ENCODE measurements around the gene REEP3.

DNA sequence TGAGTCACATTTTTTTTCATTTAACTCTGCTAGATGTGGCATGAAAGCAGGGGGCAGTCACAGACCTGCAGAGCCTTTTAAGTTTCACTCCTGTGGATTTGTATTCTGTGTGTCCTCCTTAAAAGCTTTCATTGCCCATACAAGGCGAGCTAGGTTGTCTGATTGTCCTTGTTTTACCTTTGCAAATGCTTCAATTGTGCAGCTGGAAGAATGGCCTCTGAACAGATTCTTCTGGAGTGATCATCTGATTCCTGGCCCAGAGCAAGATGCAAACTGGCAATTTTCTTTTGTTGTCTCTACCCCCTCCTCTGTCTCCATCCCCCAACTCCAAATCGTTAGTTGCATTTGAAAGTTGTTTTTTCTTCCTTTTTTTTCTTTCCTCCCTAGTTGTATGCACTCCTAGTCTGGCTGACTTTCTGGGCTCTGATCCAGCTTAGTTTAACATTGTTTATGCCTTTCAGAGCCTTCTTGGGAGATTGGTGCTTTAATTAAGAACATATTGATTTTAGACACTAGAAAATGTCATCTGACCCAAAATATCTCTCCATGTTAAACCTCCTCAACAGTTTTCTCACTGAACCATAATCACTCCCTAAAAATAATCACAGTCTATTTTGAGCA, 150.2 kb downstream of the REEP3 start:
- TF ChIP-seq, protein P1, sequence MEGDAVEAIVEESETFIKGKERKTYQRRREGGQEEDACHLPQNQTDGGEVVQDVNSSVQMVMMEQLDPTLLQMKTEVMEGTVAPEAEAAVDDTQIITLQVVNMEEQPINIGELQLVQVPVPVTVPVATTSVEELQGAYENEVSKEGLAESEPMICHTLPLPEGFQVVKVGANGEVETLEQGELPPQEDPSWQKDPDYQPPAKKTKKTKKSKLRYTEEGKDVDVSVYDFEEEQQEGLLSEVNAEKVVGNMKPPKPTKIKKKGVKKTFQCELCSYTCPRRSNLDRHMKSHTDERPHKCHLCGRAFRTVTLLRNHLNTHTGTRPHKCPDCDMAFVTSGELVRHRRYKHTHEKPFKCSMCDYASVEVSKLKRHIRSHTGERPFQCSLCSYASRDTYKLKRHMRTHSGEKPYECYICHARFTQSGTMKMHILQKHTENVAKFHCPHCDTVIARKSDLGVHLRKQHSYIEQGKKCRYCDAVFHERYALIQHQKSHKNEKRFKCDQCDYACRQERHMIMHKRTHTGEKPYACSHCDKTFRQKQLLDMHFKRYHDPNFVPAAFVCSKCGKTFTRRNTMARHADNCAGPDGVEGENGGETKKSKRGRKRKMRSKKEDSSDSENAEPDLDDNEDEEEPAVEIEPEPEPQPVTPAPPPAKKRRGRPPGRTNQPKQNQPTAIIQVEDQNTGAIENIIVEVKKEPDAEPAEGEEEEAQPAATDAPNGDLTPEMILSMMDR (IDR thresholded peaks at IDR 0.05; ENCODE audit: poor library complexity, severe bottlenecking), result no peak
- no peak for TF ChIP-seq MXI1 (conservative IDR thresholded peaks at IDR 0.05; ENCODE audit: poor library complexity, severe bottlenecking)
- no peak for TF ChIP-seq RAD21 (conservative IDR thresholded peaks at IDR 0.05)
- no peak for TF ChIP-seq EZH2 (IDR thresholded peaks at IDR 0.05; ENCODE audit: borderline replicate concordance, insufficient read depth, low read length, poor library complexity, severe bottlenecking)
- no peak for TF ChIP-seq POLR2AphosphoS5 (IDR thresholded peaks at IDR 0.05)
